OCI-LY1 (cell line): Measurements from ENCODE around the gene VMP1.

Experiments used
- EZH2 ChIP-seq: fragments of 200-600 bp; sonication (generic), shearing (Covaris generic); IDR thresholded peaks from 2 replicates; pipeline ENCODE4 v1.8.0; 2017; ENCODE audit warnings: borderline replicate concordance, mixed run types, mild to moderate bottlenecking, antibody characterized with exemption, low read length, moderate library complexity, mixed read lengths
- TF ChIP-seq, protein P1 (sequence below): fragments of 200-600 bp; sonication (generic), shearing (Covaris generic); IDR thresholded peaks from 2 replicates; pipeline ENCODE4 v1.5.1; 2017; ENCODE audit warnings: mild to moderate bottlenecking, antibody characterized with exemption, low read length, moderate library complexity, mixed read lengths

DNA sequence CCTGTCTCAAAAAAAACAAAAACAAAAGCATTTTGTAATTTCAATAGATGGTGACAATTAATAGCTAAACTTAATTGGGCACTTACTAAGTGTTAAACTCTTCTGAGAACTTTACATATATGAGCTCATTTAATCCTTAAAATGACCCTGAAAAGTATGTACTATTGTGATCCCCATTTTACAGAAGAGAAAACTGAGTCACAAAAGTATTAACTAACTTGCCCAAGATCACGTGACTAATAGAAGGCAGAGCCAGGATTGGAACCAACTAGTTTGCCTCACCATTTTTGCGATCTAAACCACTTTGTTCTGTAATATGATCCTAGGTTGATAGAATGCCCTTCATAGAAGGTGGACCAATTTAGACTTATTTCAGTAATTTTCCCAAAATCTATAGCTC, 26.2 kb downstream of the VMP1 start:
- TF ChIP-seq, protein P1, sequence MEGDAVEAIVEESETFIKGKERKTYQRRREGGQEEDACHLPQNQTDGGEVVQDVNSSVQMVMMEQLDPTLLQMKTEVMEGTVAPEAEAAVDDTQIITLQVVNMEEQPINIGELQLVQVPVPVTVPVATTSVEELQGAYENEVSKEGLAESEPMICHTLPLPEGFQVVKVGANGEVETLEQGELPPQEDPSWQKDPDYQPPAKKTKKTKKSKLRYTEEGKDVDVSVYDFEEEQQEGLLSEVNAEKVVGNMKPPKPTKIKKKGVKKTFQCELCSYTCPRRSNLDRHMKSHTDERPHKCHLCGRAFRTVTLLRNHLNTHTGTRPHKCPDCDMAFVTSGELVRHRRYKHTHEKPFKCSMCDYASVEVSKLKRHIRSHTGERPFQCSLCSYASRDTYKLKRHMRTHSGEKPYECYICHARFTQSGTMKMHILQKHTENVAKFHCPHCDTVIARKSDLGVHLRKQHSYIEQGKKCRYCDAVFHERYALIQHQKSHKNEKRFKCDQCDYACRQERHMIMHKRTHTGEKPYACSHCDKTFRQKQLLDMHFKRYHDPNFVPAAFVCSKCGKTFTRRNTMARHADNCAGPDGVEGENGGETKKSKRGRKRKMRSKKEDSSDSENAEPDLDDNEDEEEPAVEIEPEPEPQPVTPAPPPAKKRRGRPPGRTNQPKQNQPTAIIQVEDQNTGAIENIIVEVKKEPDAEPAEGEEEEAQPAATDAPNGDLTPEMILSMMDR: no peak
- no peak for TF ChIP-seq EZH2
